GM18526 (cell line): Measurements from ENCODE around the gene UMAD1.

ENCODE experiments used
- POLR2A ChIP-seq: IDR thresholded peaks from 3 replicates; pipeline ENCODE4 v1.6.1; 2011; ENCODE audit not compliant: insufficient read length; ENCODE audit errors: extremely low read depth

Gene UMAD1

GRCh38 chr7:7671361-7671760 lies 30.8 kb downstream of the UMAD1 start:
- no peak for TF ChIP-seq POLR2A

- TF ChIP-seq POLR2A = no peak
Observed at GRCh38 chr7:7672545-7673239, 32.1 kb downstream of the UMAD1 start.

GRCh38 chr7:7673240-7673550 lies 32.6 kb downstream of the UMAD1 start:
- TF ChIP-seq POLR2A = no peak

- TF ChIP-seq POLR2A = no peak
Observed at GRCh38 chr7:7675686-7676085, 35.1 kb downstream of the UMAD1 start.

- TF ChIP-seq POLR2A = no peak
Observed at GRCh38 chr7:7681191-7681935, 40.8 kb downstream of the UMAD1 start.

GRCh38 chr7:7681936-7682329 lies 41.4 kb downstream of the UMAD1 start:
- no peak for TF ChIP-seq POLR2A

GRCh38 chr7:7682861-7683260 lies 42.3 kb downstream of the UMAD1 start:
- no peak for TF ChIP-seq POLR2A

- TF ChIP-seq POLR2A = no peak
Observed at GRCh38 chr7:7686811-7687508, 46.4 kb downstream of the UMAD1 start.

GRCh38 chr7:7687800-7688199 lies 47.2 kb downstream of the UMAD1 start:
- no peak for TF ChIP-seq POLR2A

- TF ChIP-seq POLR2A = no peak
Observed at GRCh38 chr7:7688310-7688709, 47.8 kb downstream of the UMAD1 start.

GRCh38 chr7:7688956-7689355 lies 48.4 kb downstream of the UMAD1 start:
- TF ChIP-seq POLR2A = no peak

- no peak for TF ChIP-seq POLR2A
Observed at GRCh38 chr7:7693881-7694280, 53.3 kb downstream of the UMAD1 start.

- no peak for TF ChIP-seq POLR2A
Observed at GRCh38 chr7:7694542-7694941, 54.0 kb downstream of the UMAD1 start.

GRCh38 chr7:7695111-7695817 lies 54.7 kb downstream of the UMAD1 start:
- no peak for TF ChIP-seq POLR2A

- TF ChIP-seq POLR2A = no peak
Observed at GRCh38 chr7:7696458-7697119, 56.0 kb downstream of the UMAD1 start.
